Bronchial epithelial cell (primary cell): ENCODE results near the gene ERCC8. TPM values are rescaled to one million over a fixed set of nuclear protein-coding genes. Genes with fewer than 3 reads are reported as not detected.

Experiments used
- DNase-seq: peaks from one replicate; pipeline ENCODE4 v3.0.0-alpha.2; 2010; ENCODE audit warnings: low read depth
- FAIRE-seq: peaks from 2 replicates; lab custom pipeline; 2011; peaks lifted over from hg19 to GRCh38; lab: Jason Lieb, UNC
- H3K27me3 ChIP-seq: 2 replicates; pipeline ENCODE4 v1.5.1; 2011; ENCODE audit warnings: low read length; ENCODE audit not compliant: control insufficient read depth, insufficient read depth
- H3K36me3 ChIP-seq: 2 replicates; pipeline ENCODE4 v1.5.1; 2011; ENCODE audit warnings: low read length; ENCODE audit not compliant: control insufficient read depth, insufficient read depth
- H3K4me3 ChIP-seq: 2 replicates; pipeline ENCODE4 v1.5.1; 2011; ENCODE audit warnings: mild to moderate bottlenecking, low read depth, low read length, control low read depth
- total RNA-seq: library from RNA; depleted of rRNA; stranded (reverse); fragments of >200 nt; gene quantifications from 2 replicates; pipeline ENCODE4 v1.2.1, GENCODE V29; 2014
- TF ChIP-seq, protein P1 (sequence below): IDR thresholded peaks from 2 replicates; pipeline ENCODE4 v1.5.1; 2011; ENCODE audit warnings: mild to moderate bottlenecking, moderate library complexity, low read length, control low read depth, inconsistent platforms; ENCODE audit not compliant: insufficient read depth, severe bottlenecking

Gene ERCC8
- total RNA-seq, 1 donor from 2014 or later = 27.6 TPM

- DNase-seq (no peak), FAIRE-seq (no peak)
- no peaks in the 10 kb centered on the region for H3K27me3 ChIP-seq
- no peaks in the 10 kb centered on the region for H3K36me3 ChIP-seq
- TF ChIP-seq, protein P1, sequence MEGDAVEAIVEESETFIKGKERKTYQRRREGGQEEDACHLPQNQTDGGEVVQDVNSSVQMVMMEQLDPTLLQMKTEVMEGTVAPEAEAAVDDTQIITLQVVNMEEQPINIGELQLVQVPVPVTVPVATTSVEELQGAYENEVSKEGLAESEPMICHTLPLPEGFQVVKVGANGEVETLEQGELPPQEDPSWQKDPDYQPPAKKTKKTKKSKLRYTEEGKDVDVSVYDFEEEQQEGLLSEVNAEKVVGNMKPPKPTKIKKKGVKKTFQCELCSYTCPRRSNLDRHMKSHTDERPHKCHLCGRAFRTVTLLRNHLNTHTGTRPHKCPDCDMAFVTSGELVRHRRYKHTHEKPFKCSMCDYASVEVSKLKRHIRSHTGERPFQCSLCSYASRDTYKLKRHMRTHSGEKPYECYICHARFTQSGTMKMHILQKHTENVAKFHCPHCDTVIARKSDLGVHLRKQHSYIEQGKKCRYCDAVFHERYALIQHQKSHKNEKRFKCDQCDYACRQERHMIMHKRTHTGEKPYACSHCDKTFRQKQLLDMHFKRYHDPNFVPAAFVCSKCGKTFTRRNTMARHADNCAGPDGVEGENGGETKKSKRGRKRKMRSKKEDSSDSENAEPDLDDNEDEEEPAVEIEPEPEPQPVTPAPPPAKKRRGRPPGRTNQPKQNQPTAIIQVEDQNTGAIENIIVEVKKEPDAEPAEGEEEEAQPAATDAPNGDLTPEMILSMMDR = no peak
- no peak overlapping the region for H3K4me3 ChIP-seq
Observed at GRCh38 chr5:60852940-60853339, 91.9 kb downstream of the ERCC8 start.

DNA sequence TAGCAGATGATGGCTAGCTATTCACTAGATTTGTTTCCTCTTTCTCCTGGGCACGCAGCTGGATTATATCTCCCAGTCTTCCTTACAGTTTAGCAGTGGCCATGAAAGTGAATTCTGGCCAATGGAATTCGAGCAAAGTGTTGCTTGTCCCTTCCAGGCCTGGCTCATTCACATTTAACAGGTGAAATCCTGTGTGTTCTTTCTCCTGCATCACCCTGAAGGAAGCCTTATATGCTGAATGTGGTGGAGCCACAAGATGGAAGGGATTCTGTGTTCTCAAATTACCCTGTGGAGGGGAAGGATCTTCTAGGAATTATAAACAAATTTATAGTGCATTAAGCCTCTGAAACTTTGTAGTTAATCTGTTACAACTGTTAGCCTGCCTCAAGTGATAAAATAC is 92.6 kb downstream of the ERCC8 start:
- TF ChIP-seq, protein P1 = no peak
- no peak for FAIRE-seq
- H3K27me3 ChIP-seq = no peaks in the 10 kb centered on the region

GRCh38 chr5:60851626-60852025 is 93.2 kb downstream of the ERCC8 start:
- FAIRE-seq (no peak), DNase-seq (peak; percentile 50)
- Histone ChIP-seq H3K36me3 (no peaks in the 10 kb centered on the region), H3K4me3 (no peak overlapping the region), H3K27me3 (no peaks in the 10 kb centered on the region)
- TF ChIP-seq, protein P1 = no peak

More for the DNA sequence above, 92.6 kb downstream of the ERCC8 start:
- Histone ChIP-seq H3K4me3 (no peak overlapping the region), H3K36me3 (no peaks in the 10 kb centered on the region)
- DNase-seq = no peak

GRCh38 chr5:60846298-60846697 is 98.6 kb downstream of the ERCC8 start:
- DNase-seq (no peak), FAIRE-seq (no peak)
- TF ChIP-seq, protein P1 = no peak
- no peaks in the 10 kb centered on the region for H3K27me3 ChIP-seq
- H3K36me3 ChIP-seq = no peaks in the 10 kb centered on the region
- H3K4me3 ChIP-seq = no peak overlapping the region

GRCh38 chr5:60843936-60844905 is 100.6 kb downstream of the ERCC8 start, which contains the start of gene ELOVL7:
Gene ELOVL7 (minus strand): TSS chr5:60844269. CDS start chr5:60787397, 56,872 bp downstream.
- TF ChIP-seq, protein P1 = peak; percentile 65
- no peaks in the 10 kb centered on the region for H3K36me3 ChIP-seq
- FAIRE-seq = no peak
- H3K4me3 ChIP-seq = peak within 1 kb of the TSS; percentile 83
- no peaks in the 10 kb centered on the region for H3K27me3 ChIP-seq
- DNase-seq = peak; percentile 63
